COLO668 (cell line): ENCODE measurements around the gene CCDC158.
A peak's percentile ranks its signal among the peaks of the same experiment; 100 is the strongest.
"Not testable (repeated sequence)": the region's sequence is repeated elsewhere in the genome, so short reads cannot be mapped to it uniquely, and the experiment has no call there.

Source experiments
- DNase-seq: peaks from one replicate; lab custom pipeline; 2025; ENCODE audit not compliant: unreplicated experiment; lab: John Stamatoyannopoulos, UW

CCDC158 gene

DNA sequence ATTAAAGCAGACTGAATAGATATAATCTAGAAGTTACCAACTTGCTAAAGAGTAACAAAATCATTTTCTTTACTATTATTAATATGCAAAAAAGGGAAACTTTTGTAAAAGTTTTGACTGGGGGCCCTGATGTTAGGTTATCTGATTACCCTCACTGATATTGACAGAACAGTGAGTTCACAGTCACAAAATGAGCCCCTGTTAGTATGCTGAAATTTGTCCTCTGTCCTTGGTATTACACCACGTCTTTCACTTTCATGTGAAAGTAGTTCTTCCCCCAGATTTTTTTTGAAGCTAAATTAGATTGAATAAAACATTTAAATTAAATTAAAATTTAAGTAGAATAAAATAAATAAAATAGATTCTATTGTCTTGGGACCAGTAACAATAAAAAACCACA, 108.5 kb downstream of the CCDC158 start:
- DNase-seq: no peak

DNA sequence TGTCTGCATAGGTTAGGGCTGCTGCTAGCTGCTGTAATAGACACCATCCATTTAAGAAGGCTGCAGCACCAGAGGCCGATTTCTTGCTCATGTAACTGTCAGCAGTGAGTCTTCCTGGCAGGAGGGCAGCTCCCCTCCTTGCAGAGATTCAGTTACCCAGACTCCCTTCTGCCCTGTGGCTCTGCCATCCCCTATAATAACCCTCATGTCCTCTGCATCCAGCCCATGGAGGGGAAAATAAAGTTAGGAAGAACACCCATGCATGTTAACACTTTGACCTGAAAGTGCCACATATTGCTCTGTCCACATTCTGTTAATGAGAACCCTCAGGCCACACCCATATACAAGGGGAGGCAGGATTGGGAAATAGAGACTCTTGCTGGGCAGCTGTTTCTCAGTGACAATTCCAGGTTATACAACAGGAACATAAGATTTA, 109.0 kb downstream of the CCDC158 start:
- DNase-seq: no peak

DNA sequence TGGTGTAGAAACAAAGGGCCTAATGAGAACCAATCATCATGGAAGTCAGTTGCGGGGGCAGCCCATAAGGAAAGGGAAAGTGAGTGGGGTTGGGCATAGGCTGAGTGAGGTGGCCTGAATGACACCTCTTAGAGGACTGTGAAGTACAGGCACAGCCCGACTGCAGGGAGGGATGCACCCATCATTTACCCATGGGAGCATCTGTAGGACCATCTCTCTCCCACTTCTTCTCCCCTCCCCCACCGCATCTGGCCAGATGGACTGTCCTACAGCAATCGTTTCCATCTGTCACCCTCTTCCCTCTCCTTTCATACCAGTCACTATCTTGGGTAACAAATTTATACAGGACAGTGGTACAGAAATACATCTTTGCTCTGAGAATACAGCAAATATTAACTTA, 110.3 kb downstream of the CCDC158 start:
- no peak for DNase-seq

DNA sequence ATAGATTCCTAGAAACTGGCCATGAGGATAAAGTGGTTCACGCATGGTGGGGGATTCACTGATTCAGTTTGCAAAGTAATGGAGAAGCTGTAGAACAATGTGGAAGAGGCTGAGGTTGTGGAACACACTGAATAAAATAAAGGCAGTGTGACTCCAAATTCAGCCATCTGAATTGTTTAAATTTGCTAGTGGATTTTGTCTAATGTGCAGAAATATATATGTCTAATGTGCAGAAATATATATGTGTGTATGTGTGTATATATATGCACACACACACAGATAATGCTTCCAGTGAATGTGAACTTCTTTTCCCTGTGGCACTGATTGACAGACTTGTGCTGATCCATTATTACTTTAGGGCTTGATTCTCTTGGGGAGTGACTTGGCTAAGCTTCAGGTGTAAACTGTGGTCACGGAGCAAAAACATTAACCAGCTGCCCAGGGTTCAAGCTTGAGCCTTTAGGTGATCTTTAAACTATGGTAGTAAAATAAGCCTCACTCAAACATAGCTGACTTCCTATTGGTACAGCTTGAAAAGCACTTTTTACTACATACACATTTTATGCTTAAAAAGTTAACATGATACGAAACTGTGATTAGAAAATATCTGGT, 110.9 kb downstream of the CCDC158 start:
- DNase-seq: no peak

DNA sequence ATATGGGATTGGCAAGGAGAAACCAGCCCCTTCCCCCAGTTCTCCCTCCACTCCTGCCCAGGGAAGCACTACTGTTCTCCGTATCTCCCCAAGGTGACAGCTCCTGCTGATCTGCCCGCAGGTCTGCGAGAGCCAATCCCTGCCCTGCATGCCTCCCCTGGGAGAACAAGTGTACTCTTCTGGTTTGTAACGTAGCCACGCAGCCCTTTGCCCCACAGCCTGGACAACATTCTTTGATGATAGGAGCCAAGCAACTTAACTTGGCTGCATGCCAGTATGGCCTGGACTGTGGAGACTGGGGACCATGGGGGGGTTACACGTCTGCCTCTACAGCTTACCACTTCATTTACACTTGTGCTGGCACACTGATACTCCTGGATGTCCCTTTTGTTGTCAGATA, 112.4 kb downstream of the CCDC158 start:
- DNase-seq: peak; percentile 41

DNA sequence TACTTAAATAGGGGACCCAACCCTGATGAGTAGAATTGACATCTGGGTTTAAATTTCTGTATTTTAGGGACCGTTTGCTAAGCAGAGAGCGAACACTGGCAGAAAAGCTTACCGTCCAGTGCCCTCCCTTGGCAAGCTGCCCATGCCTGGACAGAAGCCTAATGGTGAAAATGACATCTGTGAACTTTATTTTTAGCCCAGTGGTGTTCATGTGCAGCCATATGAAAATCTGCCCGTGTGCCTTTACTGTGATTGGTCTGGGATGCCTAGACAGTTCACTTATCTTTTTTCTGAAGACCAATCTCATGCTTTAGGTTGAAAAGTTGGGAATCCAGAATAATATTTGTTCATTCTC, 113.3 kb downstream of the CCDC158 start:
- DNase-seq: peak; percentile 38

DNA sequence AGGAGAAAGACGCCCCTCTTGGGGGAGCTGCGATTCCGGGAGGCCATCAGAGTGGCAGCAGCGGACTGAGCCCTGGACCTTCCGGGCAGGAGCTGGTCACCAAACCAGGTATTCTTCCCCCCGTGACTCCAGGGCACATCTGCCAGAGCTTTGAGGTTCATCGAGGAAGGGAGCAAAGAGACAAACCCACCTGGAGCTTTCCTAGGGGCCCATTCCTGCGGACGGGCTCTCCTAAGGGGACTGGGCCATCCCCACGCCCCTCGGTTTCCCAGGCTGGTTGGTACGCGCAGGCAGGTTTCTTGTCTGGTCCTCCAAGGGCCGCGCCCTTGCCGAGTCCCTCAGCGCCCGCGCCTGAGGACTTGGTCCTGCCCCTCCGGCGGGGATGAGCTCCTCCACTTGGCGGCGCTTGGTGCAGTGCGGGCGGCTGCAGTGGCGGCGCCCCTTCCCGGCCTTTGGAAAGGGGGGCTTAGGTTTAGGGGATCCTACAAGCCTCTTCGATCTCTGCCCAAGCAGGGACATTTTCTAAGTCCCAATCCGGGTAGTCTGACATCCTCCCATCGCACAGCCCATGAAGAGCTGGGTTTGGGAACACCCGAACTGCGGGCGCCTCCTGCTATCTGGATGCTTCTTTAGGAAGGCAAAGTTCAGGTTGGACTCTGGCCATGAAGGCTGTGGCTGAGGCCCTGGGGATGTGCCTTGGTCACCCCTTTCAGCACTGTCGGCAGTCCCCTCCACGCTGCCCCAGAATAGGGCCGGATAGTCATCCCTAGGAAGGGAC, 113.9 kb downstream of the CCDC158 start:
- DNase-seq: peak; percentile 79

DNA sequence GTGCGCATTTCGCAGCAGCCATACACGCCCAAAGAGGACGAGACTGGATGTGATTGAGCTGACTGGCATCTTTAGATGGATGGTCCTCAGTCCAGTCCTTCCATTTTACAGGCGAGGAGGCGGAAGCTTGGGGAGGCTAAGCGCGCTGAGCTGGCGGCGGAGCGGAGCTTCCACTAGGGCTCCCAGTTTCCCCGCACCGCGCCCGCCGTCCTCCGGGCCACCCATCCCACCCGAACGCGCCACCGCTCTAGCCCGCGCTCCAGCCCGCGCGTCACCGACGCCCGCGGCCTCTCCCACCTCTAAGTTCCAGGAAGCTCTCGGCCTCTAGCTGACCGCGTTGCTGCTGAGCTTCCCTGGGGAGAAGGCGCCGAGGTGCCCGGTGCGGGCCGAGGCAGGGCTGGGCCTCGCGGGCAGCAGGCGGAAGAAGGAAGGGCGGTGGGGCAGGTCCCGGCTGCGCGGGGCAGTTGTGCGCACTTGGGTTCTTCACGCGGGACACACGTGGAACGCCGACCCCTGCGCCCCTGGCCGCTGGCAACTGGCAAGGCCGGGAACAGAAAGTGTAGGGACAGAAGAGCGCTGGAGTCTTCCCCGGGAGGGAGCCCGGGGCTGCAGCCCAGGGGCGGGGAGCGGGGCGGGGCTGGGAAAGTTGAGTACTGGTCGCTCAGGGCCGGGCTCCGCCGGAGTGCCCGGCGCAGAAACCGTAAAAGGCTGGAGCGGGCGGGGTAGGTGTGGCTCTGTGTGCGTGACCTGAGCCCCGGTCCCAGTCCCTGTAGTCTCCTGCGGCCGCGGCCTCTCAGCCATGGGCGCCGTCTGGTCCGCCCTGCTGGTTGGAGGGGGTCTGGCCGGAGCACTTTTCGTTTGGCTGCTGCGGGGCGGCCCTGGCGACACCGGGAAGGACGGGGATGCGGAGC, 114.7 kb downstream of the CCDC158 start, which contains the start of gene STBD1:
TSS of gene STBD1 (plus strand) at position 763 of the 911 bp plus-strand sequence. CDS start at position 800, 37 bp downstream.
- peak; percentile 84 for DNase-seq

DNA sequence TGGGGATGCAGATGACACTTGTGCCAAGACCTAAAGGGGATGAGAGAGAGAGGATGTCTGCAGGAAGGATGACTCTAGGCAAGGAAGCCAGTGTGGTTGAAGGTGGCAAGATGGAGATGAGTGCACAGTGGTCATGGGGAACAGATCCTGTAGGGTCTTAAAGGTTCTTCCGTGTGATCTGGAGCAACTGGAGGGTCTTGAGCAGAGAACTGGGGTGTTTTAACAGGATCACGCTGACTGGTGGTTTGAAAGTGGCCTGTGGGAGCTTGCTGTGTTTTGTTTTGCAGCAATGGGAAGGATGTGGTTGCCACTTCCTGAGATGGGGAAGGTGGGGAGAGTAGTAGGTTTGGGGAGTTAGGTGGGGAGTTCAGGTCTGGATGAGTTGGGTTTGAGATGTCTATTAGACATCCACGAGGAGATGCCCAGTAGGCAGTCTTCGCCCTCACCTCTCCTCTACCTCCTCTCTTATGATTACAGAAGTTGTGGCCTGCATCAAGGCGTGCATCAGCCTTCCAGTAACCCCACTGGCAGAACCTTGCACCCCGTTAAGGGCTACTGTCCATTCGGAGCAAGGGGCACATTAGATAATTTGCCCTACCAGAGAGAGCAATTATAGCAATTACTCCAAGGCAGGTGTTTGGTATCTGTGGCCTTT, 115.8 kb downstream of the CCDC158 start:
- no peak for DNase-seq

DNA sequence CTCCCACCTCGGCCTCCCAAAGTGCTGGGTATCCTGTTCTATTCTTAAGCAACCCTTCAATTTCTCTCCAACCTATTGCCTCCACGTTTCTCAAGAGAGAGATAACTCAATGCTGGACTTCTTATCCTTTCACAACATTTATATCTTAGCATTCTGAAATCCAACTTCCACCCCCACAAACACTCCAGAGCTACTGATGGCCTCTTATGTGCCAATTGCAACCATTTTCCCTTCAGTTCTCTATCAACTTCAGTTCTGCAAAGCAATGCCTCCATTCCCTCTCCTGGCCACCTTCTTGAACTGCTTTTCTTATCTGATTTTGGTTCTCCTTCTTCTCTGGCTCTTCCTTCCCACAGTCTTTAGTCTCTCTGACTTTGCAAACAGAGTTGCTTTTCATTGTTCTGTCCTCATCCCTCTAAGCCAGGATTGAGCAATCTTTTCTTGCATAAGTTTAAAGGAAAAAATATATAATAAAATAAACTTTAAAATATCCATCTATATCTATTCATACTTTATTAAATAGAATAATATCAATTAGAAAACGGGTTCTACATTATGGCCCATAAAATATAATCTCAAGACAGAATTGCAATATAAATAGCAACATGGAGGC, 118.0 kb downstream of the CCDC158 start:
- no peak for DNase-seq

DNA sequence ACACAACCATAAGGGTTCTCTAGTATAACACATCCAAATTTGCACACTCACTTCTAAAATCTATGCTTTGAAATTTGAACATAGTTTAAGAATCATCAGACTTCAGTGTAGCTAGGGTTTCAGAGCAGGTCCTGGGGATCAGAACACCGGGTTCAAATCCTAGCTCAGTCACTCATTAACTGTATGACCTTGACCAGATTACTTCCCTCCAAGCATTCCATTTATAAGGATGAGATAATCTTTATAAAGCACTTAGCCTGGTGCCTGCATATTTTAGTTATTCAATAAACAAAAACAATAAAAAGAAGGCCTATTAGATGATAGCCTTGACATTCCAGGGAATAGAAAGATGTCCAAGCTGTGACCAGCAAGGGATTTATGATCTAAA, 119.2 kb downstream of the CCDC158 start:
- no peak for DNase-seq

DNA sequence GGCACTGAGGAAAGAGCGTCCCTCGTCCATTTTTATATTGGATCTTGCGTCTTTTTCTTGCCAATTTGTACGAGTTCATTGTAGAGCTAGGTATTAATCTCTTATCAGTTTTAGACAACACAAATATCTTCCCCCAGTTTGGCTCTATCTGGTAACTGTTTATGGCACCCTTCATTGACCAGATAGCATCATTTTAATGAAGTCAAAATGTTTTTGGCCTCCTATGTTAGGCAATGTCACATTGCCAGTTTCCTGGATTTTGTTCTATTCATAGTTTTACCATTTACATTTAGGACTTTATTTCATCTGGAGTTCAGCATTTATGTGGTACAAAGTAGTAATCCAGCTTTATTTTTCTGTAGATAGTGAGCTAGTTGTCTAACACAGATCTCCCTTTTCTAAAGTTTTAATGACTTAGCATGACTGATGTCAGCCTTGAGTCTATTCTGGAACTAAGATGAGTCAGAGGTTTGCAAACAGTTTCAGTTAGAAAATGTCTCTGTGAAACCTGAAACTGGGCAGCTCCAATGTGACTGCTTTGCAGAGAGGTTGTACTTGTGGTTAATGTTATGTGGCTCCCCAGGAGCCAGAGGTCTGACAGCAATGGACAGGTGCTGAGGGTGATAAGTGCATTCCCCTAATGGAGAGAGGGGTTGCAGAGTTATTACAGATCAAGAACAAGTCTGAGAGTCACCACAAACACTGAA, 119.7 kb downstream of the CCDC158 start:
- peak; percentile 75 for DNase-seq

DNA sequence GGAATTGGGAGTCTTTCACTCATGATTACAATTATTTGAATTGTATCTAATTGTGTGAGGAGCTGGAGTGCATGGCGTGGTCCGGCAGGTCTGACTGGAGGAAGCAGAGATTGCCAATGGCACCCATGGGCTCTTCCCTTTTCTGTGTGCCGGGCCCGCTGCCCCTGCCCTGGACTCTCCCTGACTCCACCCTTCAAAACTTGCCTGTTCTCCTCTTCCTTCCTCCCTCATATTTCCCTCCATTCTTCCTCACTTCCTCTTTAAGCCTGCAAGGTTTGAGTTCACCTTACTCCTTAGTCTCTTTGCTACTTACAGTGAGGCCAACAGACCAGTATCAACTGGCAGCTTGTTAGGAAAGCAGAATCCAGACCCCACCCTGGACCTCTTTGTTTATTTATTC, 120.9 kb downstream of the CCDC158 start:
- no peak for DNase-seq

DNA sequence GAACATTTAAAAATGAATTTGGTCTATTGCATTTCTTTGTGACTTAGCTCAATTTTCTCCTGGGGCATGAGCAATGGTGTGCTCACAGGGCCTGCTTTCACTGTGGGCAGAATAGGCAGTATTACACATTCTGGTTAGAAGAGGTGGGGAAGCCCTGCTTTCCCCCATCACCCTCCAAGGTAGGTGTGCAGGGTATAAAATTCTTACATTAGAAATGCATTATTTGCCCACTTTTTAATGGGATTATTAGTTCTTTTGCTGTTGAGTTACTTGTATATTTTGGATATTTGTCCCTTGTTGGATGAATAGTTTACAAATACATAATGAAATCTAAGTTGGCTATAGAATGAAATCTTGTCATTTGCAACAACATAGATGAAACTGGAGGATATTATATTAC, 122.7 kb downstream of the CCDC158 start:
- DNase-seq: no peak

DNA sequence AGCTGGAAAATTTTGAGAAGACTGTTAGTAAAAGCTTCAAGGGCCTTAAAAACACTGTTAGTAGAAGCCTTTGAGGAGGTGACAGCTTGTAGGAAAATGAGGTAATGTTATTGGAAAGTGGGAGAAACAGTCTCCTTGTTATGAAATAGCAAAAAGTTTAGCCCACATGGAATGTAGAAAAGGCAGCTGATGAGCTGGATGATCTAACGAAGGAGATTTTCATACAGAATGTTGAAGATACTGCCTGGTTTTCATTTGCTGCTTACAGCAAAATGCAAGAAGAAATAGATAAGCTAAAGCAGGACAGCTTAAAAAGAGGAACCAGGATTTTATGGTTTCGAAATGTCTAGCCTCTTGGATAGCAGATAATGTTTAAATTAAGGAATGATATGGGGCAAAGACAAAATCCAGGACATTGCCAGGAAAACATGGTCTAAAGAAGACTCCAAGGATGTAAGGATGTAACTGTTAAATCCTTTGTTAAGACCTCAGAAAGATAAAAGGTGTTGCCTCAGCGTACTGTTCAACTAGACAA, 124.6 kb downstream of the CCDC158 start:
- no peak for DNase-seq

DNA sequence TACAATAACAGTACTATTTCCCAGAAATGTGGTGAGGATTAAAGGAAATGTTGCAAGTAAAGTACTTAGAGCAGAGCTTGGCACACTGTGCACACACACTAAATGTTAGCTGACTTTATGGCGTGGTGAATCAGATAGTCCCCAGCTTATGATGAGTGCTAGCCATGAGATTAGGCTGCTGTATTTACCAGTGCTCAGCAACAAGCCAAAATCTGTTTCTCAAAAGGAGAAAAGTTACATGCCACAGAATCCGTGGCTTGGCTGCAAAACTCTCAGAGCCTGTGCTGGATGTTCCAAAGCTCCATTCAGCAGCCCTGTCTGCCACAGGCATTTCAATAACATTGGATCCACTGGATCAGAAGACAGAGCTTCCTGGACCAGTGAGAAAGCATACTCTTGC, 127.2 kb downstream of the CCDC158 start:
- no peak for DNase-seq

DNA sequence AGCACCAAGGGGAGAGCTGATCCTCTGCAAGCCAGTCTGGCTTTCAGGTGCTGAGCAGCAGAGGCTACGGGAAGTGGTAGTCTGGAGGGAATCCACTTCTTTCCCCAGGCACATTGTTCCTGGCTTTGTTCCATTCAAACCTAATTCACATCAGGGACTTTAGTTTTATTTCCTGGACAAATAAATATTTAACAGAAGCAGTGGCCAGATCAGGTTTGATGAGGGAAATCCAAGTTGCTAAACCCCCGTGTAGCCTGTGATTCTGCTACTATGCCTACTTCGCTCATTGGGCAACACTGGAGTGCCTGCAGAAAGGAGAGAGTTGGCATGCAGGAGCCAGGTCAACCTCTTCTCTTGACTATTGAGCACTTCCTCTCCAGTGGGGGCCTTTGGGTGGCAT, 128.2 kb downstream of the CCDC158 start:
- no peak for DNase-seq

DNA sequence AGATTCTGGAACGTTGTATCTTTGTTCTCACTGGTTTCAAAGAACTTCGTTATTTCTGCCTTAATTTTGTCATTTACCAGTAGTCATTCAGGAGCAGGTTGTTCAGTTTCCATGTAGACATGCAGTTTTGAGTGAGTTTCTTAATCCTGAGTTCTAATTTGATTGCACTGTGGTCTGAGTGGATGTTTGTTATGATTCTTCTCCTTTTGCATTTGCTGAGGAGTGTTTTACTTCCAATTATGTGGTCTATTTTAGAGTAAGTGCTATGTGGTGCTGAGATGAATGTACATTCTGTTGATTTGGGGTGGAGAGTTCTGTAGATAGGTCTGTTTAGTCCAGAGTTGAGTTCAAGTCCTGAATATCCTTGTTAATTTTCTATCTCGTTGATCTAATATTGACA, 133.1 kb downstream of the CCDC158 start:
- DNase-seq: not testable (repeated sequence)

DNA sequence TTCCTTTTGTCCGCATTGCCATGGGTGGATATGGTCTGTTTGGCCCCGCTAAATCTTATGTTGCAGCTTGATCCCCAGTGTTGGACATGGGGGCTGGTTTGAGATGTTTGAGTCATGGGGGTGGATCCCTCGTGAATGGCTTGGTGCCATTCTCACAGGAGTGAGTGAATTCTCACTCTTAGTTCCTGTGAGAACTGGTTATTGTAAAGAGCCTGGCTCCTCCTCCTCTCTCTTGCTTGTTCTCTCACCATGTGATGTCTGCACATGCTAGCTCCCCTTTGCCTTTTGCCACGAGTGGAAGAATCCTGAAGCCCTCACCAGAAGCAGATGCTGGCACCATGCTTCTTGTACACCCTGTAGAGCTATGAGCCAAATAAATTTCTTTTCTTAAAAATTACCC, 137.0 kb downstream of the CCDC158 start:
- no peak for DNase-seq
